Thyroid gland (tissue), 4 donors: Measurements from ENCODE around the gene KIAA2012. TPM values are rescaled to one million over a fixed set of nuclear protein-coding genes. Genes with fewer than 3 reads are reported as not detected.

Experiments used
- DNase-seq, 2 donors: peaks; one replicate each; pipeline ENCODE4 v3.0.0-alpha.2; 2019
- H3K27ac ChIP-seq, 3 donors: fragments of 200-600 bp; sonication (generic); 1 replicate in 2 of 3; 2 replicates in 1 of 3; pipeline ENCODE4 v1.5.1; 2016 to 2019; ENCODE audit warnings: mild to moderate bottlenecking in 1 of 3, moderate library complexity in 1 of 3
- H3K27me3 ChIP-seq: fragments of 200-600 bp; sonication (generic); one replicate; pipeline ENCODE4 v1.5.1; 2019
- H3K36me3 ChIP-seq, 2 donors: fragments of 200-600 bp; sonication (generic); one replicate each; pipeline ENCODE4 v1.5.1; 2016 to 2019
- H3K4me1 ChIP-seq, 2 donors: fragments of 200-600 bp; sonication (generic); one replicate each; pipeline ENCODE4 v1.5.1; 2017 to 2019
- H3K4me3 ChIP-seq, 3 donors: fragments of 200-600 bp; sonication (generic); replicated peaks in 1 of 3; 1 replicate in 2 of 3; 2 replicates in 1 of 3; pipeline ENCODE4 v1.5.1; 2016; ENCODE audit warnings: mild to moderate bottlenecking in 1 of 3
- H3K9me3 ChIP-seq: fragments of 200-600 bp; sonication (generic); one replicate; pipeline ENCODE4 v1.5.1; 2017
- CTCF ChIP-seq, 6 experiments: fragments of 200-600 bp in 3 of 6; fragments of 450-650 bp in 3 of 6; sonication (generic) in 3 of 6; IDR thresholded peaks; one replicate each; pipeline ENCODE4 v1.5.1; 2016 to 2019; ENCODE audit warnings: antibody characterized with exemption in 6 of 6, mild to moderate bottlenecking in 2 of 6, inconsistent platforms in 1 of 6, moderate library complexity in 1 of 6
- POLR2A ChIP-seq, 2 donors: fragments of 450-650 bp; IDR thresholded peaks; one replicate each; pipeline ENCODE4 v1.6.1; 2017; ENCODE audit warnings: antibody characterized with exemption in 2 of 2, mild to moderate bottlenecking in 2 of 2, moderate library complexity in 1 of 2
- WGBS, 2 donors: methylation state at CpG; one replicate each; pipeline ENCODE4 v1.1.5; 2017; 5-methylcytosine and 5-hydroxymethylcytosine counted together
- intact Hi-C: fragments of 100-400 bp; cut with DNase I; formaldehyde crosslinking; loops from one replicate; pipeline ENCODE4 v1.15.1; 2023
- total RNA-seq, 4 donors: library from RNA; depleted of rRNA; stranded (reverse); fragments of >200 nt; gene quantifications; one replicate each; pipeline ENCODE4 v1.2.3, GENCODE V29; 2016

Gene KIAA2012
- total RNA-seq, 4 donors from 2014 or later = not detected

- DNase-seq = no peak
- Histone ChIP-seq H3K36me3 (no peaks in the 10 kb centered on the region), H3K27ac (no peak overlapping the region), H3K4me3 (no peak overlapping the region), H3K27me3 (no peaks in the 10 kb centered on the region), H3K9me3 (no peaks in the 10 kb centered on the region), H3K4me1 (peaks cover 0 to 3% of the 10 kb centered on the region in 2 donors)
- WGBS, 2 donors = 45 to 55% methylated on average over 13 of the region's 13 CpGs
- TF ChIP-seq POLR2A (IDR thresholded peaks at IDR 0.05) = no peak
- TF ChIP-seq CTCF (IDR thresholded peaks at IDR 0.05) = no peak
- intact Hi-C loops = no loop called here
Measured at GRCh38 chr2:202149155-202149762, 76.2 kb downstream of the KIAA2012 start.

GRCh38 chr2:202149936-202150335 lies 76.9 kb downstream of the KIAA2012 start:
- no peak overlapping the region for H3K4me3 ChIP-seq
- H3K36me3 ChIP-seq = no peaks in the 10 kb centered on the region
- 81 to 83% methylated on average over 4 of the region's 4 CpGs for WGBS, 2 donors
- DNase-seq = no peak
- H3K9me3 ChIP-seq = no peaks in the 10 kb centered on the region
- intact Hi-C loops = no loop called here
- TF ChIP-seq CTCF (IDR thresholded peaks at IDR 0.05) (no peak), POLR2A (IDR thresholded peaks at IDR 0.05) (no peak)
- no peak overlapping the region for H3K27ac ChIP-seq
- H3K4me1 ChIP-seq = peaks cover 0 to 3% of the 10 kb centered on the region in 2 donors
- H3K27me3 ChIP-seq = no peaks in the 10 kb centered on the region

- H3K4me1 ChIP-seq = peaks cover 0 to 3% of the 10 kb centered on the region in 2 donors
- H3K36me3 ChIP-seq = no peaks in the 10 kb centered on the region
- no peaks in the 10 kb centered on the region for H3K27me3 ChIP-seq
- H3K4me3 ChIP-seq = no peak overlapping the region
- H3K9me3 ChIP-seq = no peaks in the 10 kb centered on the region
- no peak for DNase-seq
- WGBS, 2 donors = 47 to 67% methylated on average over 5 of the region's 5 CpGs
- no peak overlapping the region for H3K27ac ChIP-seq
- no peak for TF ChIP-seq POLR2A (IDR thresholded peaks at IDR 0.05)
- no peak for TF ChIP-seq CTCF (IDR thresholded peaks at IDR 0.05)
- intact Hi-C loops = no loop called here
Measured at GRCh38 chr2:202152104-202152715, 79.2 kb downstream of the KIAA2012 start.

GRCh38 chr2:202154613-202155012 lies 81.6 kb downstream of the KIAA2012 start:
- TF ChIP-seq POLR2A (IDR thresholded peaks at IDR 0.05) = no peak
- no peak for TF ChIP-seq CTCF (IDR thresholded peaks at IDR 0.05)
- WGBS, 2 donors = 70 to 71% methylated on average over 9 of the region's 9 CpGs
- no peak overlapping the region for H3K4me3 ChIP-seq
- H3K27ac ChIP-seq = no peak overlapping the region
- DNase-seq = no peak
- H3K4me1 ChIP-seq = no peaks in the 10 kb centered on the region
- H3K27me3 ChIP-seq = no peaks in the 10 kb centered on the region
- intact Hi-C loops = no loop called here
- no peaks in the 10 kb centered on the region for H3K9me3 ChIP-seq
- no peaks in the 10 kb centered on the region for H3K36me3 ChIP-seq

- Histone ChIP-seq H3K4me1 (no peaks in the 10 kb centered on the region), H3K9me3 (no peaks in the 10 kb centered on the region), H3K36me3 (no peaks in the 10 kb centered on the region), H3K4me3 (no peak overlapping the region), H3K27ac (no peak overlapping the region), H3K27me3 (no peaks in the 10 kb centered on the region)
- intact Hi-C loops = no loop called here
- no peak for DNase-seq
- 85 to 89% methylated on average over 4 of the region's 4 CpGs for WGBS, 2 donors
- TF ChIP-seq POLR2A (IDR thresholded peaks at IDR 0.05) (no peak), CTCF (IDR thresholded peaks at IDR 0.05) (no peak)
Measured at GRCh38 chr2:202157211-202157990, 84.3 kb downstream of the KIAA2012 start.
